Lower lobe of right lung (tissue), 2 donors: Measurements from ENCODE around the gene IPO9. TPM values are rescaled to one million over a fixed set of nuclear protein-coding genes. Genes with fewer than 3 reads are reported as not detected.

Experiments
- ATAC-seq, 2 donors: fragments of 200-7000 bp; cut with Tn5 transposase; one replicate each; pipeline ENCODE4 v1.9.1; 2020 to 2022; ENCODE audit warnings: mild to moderate bottlenecking in 2 of 2, moderate library complexity in 2 of 2
- DNase-seq: peaks from one replicate; pipeline ENCODE4 v3.0.0-alpha.2; 2020
- H3K27ac ChIP-seq: fragments of 200-600 bp; one replicate; pipeline ENCODE4 v1.8.0; 2022
- H3K27me3 ChIP-seq: fragments of 200-600 bp; one replicate; pipeline ENCODE4 v1.8.0; 2022; ENCODE audit warnings: low read depth
- H3K36me3 ChIP-seq: fragments of 200-600 bp; one replicate; pipeline ENCODE4 v1.8.0; 2022; ENCODE audit warnings: mild to moderate bottlenecking
- H3K4me1 ChIP-seq: fragments of 200-600 bp; one replicate; pipeline ENCODE4 v1.8.0; 2022
- H3K4me3 ChIP-seq: fragments of 200-600 bp; one replicate; pipeline ENCODE4 v1.8.0; 2022; ENCODE audit warnings: mild to moderate bottlenecking
- H3K9me3 ChIP-seq: fragments of 200-600 bp; one replicate; pipeline ENCODE4 v1.8.0; 2022
- intact Hi-C: fragments of 100-400 bp; cut with DNase I; formaldehyde crosslinking; loops from one replicate; pipeline ENCODE4 v1.11.0; 2022
- total RNA-seq: library from RNA; stranded (reverse); fragmentation: NEBNext Ultra II Directional; extraction: Animal tissue kit (Norgen Biotek cat#: 25700); gene quantifications from one replicate; pipeline ENCODE4 v1.2.1, GENCODE V29; 2021
- TF ChIP-seq, protein P1 (sequence below): fragments of 200-600 bp; IDR thresholded peaks from one replicate; pipeline ENCODE4 v1.8.0; 2022; ENCODE audit warnings: antibody characterized with exemption, mild to moderate bottlenecking
- donor health status: DM: no; HTN: yes; CAD: no; lungs with severe emphysema.

The IPO9 gene
- total RNA-seq, 1 donor from 2014 or later, result 34.1 TPM

DNA sequence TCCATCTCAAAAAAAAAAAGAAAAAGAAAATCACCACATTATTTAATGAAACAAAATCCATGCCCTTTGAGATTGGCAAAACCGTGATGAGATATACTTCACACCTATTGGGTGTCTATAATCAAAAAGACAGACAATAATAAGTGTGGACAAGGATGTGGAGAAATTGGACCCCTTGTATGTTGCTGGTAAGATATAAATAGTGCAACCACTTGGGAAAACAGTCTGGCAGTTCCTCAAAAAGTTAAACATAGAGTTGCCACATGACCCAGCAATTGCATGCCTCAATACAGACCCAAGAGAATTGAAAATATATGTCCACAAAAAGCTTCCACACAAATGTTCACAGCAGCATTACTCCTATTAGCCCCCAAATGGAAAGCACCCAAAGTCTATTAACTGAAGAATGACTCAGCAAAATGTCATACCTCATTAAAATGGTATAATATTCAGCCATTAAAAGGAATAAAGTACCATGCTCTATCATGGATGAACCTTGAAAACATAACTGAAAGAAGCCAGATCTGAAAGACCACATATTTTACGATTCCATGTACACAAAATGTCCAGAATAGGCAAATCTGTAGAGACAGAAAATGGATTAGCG is 93.1 kb downstream of the IPO9 start:
- intact Hi-C loops, result no loop called here
- Histone ChIP-seq H3K9me3 (no peaks in the 10 kb centered on the region), H3K27me3 (no peaks in the 10 kb centered on the region), H3K4me3 (no peak overlapping the region), H3K4me1 (peaks cover 3% of the 10 kb centered on the region), H3K36me3 (no peaks in the 10 kb centered on the region), H3K27ac (no peak overlapping the region)
- DNase-seq, result no peak
- TF ChIP-seq, protein P1, sequence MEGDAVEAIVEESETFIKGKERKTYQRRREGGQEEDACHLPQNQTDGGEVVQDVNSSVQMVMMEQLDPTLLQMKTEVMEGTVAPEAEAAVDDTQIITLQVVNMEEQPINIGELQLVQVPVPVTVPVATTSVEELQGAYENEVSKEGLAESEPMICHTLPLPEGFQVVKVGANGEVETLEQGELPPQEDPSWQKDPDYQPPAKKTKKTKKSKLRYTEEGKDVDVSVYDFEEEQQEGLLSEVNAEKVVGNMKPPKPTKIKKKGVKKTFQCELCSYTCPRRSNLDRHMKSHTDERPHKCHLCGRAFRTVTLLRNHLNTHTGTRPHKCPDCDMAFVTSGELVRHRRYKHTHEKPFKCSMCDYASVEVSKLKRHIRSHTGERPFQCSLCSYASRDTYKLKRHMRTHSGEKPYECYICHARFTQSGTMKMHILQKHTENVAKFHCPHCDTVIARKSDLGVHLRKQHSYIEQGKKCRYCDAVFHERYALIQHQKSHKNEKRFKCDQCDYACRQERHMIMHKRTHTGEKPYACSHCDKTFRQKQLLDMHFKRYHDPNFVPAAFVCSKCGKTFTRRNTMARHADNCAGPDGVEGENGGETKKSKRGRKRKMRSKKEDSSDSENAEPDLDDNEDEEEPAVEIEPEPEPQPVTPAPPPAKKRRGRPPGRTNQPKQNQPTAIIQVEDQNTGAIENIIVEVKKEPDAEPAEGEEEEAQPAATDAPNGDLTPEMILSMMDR, result no peak
- no peak for ATAC-seq

GRCh38 chr1:201925301-201925567 is 96.3 kb downstream of the IPO9 start:
- no peak for DNase-seq
- H3K27ac ChIP-seq, result no peak overlapping the region
- no peaks in the 10 kb centered on the region for H3K27me3 ChIP-seq
- TF ChIP-seq, protein P1, result no peak
- H3K36me3 ChIP-seq, result no peaks in the 10 kb centered on the region
- H3K4me3 ChIP-seq, result no peak overlapping the region
- no peaks in the 10 kb centered on the region for H3K4me1 ChIP-seq
- no peak for ATAC-seq
- no peaks in the 10 kb centered on the region for H3K9me3 ChIP-seq
- intact Hi-C loops, result no loop called here

- DNase-seq (no peak), ATAC-seq (no peak)
- TF ChIP-seq, protein P1, result no peak
- intact Hi-C loops, result no loop called here
- Histone ChIP-seq H3K9me3 (no peaks in the 10 kb centered on the region), H3K4me3 (no peak overlapping the region), H3K27ac (no peak overlapping the region), H3K4me1 (no peaks in the 10 kb centered on the region), H3K36me3 (no peaks in the 10 kb centered on the region), H3K27me3 (no peaks in the 10 kb centered on the region)
Observed at GRCh38 chr1:201925981-201926645, 97.2 kb downstream of the IPO9 start.

DNA sequence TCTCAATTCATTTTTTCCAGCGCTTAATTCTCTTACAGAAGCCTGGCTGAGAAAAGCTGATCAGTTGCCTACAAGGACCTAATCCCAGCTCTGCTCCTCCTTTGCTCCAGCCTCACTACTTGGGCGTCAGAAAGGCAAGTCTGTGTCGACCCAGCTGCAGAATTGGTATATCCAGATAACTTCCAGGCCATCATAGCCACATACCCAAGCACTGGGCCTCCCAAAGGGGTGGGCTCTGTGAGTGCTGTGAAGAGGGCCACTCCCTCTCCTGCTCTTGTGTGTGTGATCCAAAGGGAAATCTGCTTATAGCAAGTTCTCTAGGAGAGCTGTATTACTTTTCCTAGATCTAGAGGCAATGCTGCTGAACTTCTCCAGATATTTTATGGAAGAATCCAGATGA is 99.3 kb downstream of the IPO9 start:
- TF ChIP-seq, protein P1, result no peak
- Histone ChIP-seq H3K4me1 (no peaks in the 10 kb centered on the region), H3K9me3 (no peaks in the 10 kb centered on the region), H3K27ac (no peak overlapping the region), H3K4me3 (no peak overlapping the region), H3K27me3 (no peaks in the 10 kb centered on the region), H3K36me3 (no peaks in the 10 kb centered on the region)
- DNase-seq (no peak), ATAC-seq (no peak)
- intact Hi-C loops, result no loop called here

DNA sequence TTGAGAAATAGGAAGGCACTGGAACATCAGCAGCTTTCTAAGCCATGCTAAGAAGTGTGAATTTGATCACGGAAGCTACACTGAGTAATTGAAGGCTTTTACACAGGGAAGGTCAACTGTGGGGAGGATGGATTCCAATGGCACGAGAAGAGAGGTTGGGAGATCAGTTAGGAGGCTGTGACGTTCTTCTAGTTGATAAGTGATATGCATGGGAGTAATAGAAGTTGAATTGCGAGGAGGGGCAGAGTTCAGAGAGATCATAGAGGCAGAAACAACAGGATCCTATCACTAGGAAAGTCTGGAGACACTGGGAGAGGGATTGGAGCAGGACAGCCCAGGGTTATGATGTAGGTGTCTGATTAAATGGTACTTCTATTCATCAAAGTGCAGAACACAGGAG is 101.2 kb downstream of the IPO9 start:
- Histone ChIP-seq H3K27me3 (no peaks in the 10 kb centered on the region), H3K4me3 (no peak overlapping the region), H3K27ac (no peak overlapping the region), H3K4me1 (no peaks in the 10 kb centered on the region), H3K9me3 (no peaks in the 10 kb centered on the region), H3K36me3 (no peaks in the 10 kb centered on the region)
- intact Hi-C loops, result no loop called here
- DNase-seq (no peak), ATAC-seq (no peak)
- TF ChIP-seq, protein P1, result no peak
